GM13976 (cell line): ENCODE data around the gene NRM.

ENCODE experiments used
- DNase-seq: peaks from one replicate; pipeline ENCODE4 v3.0.0; 2012; ENCODE audit warnings: low spot score
- CTCF ChIP-seq: IDR thresholded peaks from 2 replicates; pipeline ENCODE4 v1.5.1; 2012; ENCODE audit warnings: borderline replicate concordance, mild to moderate bottlenecking; ENCODE audit not compliant: insufficient read depth; ENCODE audit errors: extremely low read depth, missing control alignments, control extremely low read depth
- in situ Hi-C: fragments of 300-500 bp; cut with MboI; formaldehyde crosslinking; loops from one replicate; pipeline ENCODE4 v1.12.0; 2022; ENCODE audit warnings: low sequenced_read_pairs, mixed read lengths, inconsistent platforms; ENCODE audit not compliant: unreplicated experiment

The NRM gene

GRCh38 chr6:30707281-30707850 is 16.6 kb upstream of the NRM start:
- in situ Hi-C loops: no loop called here
- TF ChIP-seq CTCF: no peak
- no peak for DNase-seq

- no peak for DNase-seq
- no peak for TF ChIP-seq CTCF
- in situ Hi-C loops: no loop called here
Measured at GRCh38 chr6:30705620-30706019, 14.8 kb upstream of the NRM start.

- no peak for DNase-seq
- TF ChIP-seq CTCF: no peak
- in situ Hi-C loops: no loop called here
Measured at GRCh38 chr6:30703821-30704220, 13.0 kb upstream of the NRM start.

GRCh38 chr6:30703011-30703410 is 12.2 kb upstream of the NRM start:
- in situ Hi-C loops: no loop called here
- no peak for TF ChIP-seq CTCF
- no peak for DNase-seq

GRCh38 chr6:30700340-30700739 is 9.6 kb upstream of the NRM start:
- in situ Hi-C loops: no loop called here
- no peak for TF ChIP-seq CTCF
- DNase-seq: no peak

GRCh38 chr6:30696432-30696831 is 5.6 kb upstream of the NRM start:
- DNase-seq: no peak
- in situ Hi-C loops: no loop called here

More at GRCh38 chr6:30696432-30696831, 5.6 kb upstream of the NRM start:
- TF ChIP-seq CTCF: no peak
